SU-DHL-6 (cell line): ENCODE measurements around the gene GMPPA.

Experiments
- H2AFZ ChIP-seq: fragments of 200-600 bp; sonication (generic); 2 replicates; pipeline ENCODE4 v1.6.1; 2014; ENCODE audit warnings: low read depth, mild to moderate bottlenecking, moderate library complexity, mixed read lengths, antibody characterized with exemption, low read length; ENCODE audit not compliant: severe bottlenecking
- H3F3A ChIP-seq: fragments of 200-600 bp; shearing (Covaris generic); 2 replicates; pipeline ENCODE4 v1.6.0; 2016; ENCODE audit warnings: antibody characterized with exemption, mild to moderate bottlenecking; ENCODE audit not compliant: insufficient read depth
- H3K27ac ChIP-seq: fragments of 200-600 bp; sonication (generic); 2 replicates; pipeline ENCODE4 v1.5.1; 2016; ENCODE audit warnings: low read depth, mild to moderate bottlenecking, low read length, moderate library complexity, mixed read lengths
- H3K27me3 ChIP-seq: fragments of 200-600 bp; sonication (generic), shearing (Covaris generic); 2 replicates; pipeline ENCODE4 v1.6.0; 2014; ENCODE audit warnings: mild to moderate bottlenecking, low read length
- H3K36me3 ChIP-seq: fragments of 200-600 bp; sonication (generic); 2 replicates; pipeline ENCODE4 v1.6.1; 2014; ENCODE audit warnings: mild to moderate bottlenecking, low read length, mixed read lengths
- H3K4me2 ChIP-seq: fragments of 300-600, 200-600 bp; shearing (Covaris generic), sonication (generic); 2 replicates; pipeline ENCODE4 v1.6.0; 2014; ENCODE audit warnings: low read length, low read depth, mild to moderate bottlenecking; ENCODE audit not compliant: poor library complexity, severe bottlenecking
- H3K4me3 ChIP-seq: fragments of 200-600 bp; sonication (generic); 2 replicates; pipeline ENCODE4 v1.5.1; 2014; ENCODE audit warnings: antibody characterized with exemption, low read length, mild to moderate bottlenecking, mixed read lengths; ENCODE audit not compliant: insufficient read depth, poor library complexity, severe bottlenecking
- H3K79me2 ChIP-seq: fragments of 200-600 bp; sonication (generic); 2 replicates; pipeline ENCODE4 v1.6.1; 2014; ENCODE audit warnings: mild to moderate bottlenecking, low read length, moderate library complexity; ENCODE audit not compliant: insufficient read depth
- H3K9ac ChIP-seq: fragments of 200-600 bp; sonication (generic); 2 replicates; pipeline ENCODE4 v1.7.0; 2014; ENCODE audit warnings: mild to moderate bottlenecking, low read length
- H3K9me2 ChIP-seq: fragments of 200-600 bp; sonication (generic); replicated peaks from 2 replicates; pipeline ENCODE4 v1.6.1; 2014; ENCODE audit warnings: low read length; ENCODE audit not compliant: insufficient read depth
- H3K9me3 ChIP-seq: fragments of 200-600 bp; sonication (generic); 2 replicates; pipeline ENCODE4 v1.6.1; 2014; ENCODE audit warnings: low read length, mixed read lengths; ENCODE audit not compliant: insufficient read depth
- H4K20me1 ChIP-seq: fragments of 200-600 bp; sonication (generic); 2 replicates; pipeline ENCODE4 v1.6.1; 2014; ENCODE audit warnings: low read depth, mild to moderate bottlenecking, antibody characterized with exemption, low read length, moderate library complexity, mixed read lengths
- CTCF ChIP-seq: fragments of 200-600 bp; sonication (generic); IDR thresholded peaks from one replicate; pipeline ENCODE4 v1.5.1; 2017; ENCODE audit warnings: antibody characterized with exemption, mild to moderate bottlenecking, low read length, moderate library complexity; ENCODE audit not compliant: insufficient read depth, poor library complexity, severe bottlenecking
- EZH2phosphoT487 ChIP-seq: fragments of 200-600 bp; sonication (generic), shearing (Covaris generic); conservative IDR thresholded peaks from 2 replicates; pipeline ENCODE4 v1.6.1; 2018; ENCODE audit warnings: mild to moderate bottlenecking, antibody characterized with exemption, low read length, moderate library complexity, mixed read lengths

Gene GMPPA

GRCh38 chr2:219452361-219453317, 46.1 kb upstream of the GMPPA start:
- Histone ChIP-seq H3K9ac (no peak overlapping the region), H3K27ac (no peak overlapping the region), H4K20me1 (no peaks in the 10 kb centered on the region), H3K36me3 (no peaks in the 10 kb centered on the region), H3K9me3 (no peaks in the 10 kb centered on the region), H3K4me3 (no peak overlapping the region), H3K79me2 (no peaks in the 10 kb centered on the region), H3F3A (no peaks in the 10 kb centered on the region), H3K27me3 (no peaks in the 10 kb centered on the region), H3K9me2 (no peaks in the 10 kb centered on the region), H2AFZ (no peak overlapping the region), H3K4me2 (no peak overlapping the region)
- TF ChIP-seq EZH2phosphoT487 (no peak), CTCF (no peak)

DNA sequence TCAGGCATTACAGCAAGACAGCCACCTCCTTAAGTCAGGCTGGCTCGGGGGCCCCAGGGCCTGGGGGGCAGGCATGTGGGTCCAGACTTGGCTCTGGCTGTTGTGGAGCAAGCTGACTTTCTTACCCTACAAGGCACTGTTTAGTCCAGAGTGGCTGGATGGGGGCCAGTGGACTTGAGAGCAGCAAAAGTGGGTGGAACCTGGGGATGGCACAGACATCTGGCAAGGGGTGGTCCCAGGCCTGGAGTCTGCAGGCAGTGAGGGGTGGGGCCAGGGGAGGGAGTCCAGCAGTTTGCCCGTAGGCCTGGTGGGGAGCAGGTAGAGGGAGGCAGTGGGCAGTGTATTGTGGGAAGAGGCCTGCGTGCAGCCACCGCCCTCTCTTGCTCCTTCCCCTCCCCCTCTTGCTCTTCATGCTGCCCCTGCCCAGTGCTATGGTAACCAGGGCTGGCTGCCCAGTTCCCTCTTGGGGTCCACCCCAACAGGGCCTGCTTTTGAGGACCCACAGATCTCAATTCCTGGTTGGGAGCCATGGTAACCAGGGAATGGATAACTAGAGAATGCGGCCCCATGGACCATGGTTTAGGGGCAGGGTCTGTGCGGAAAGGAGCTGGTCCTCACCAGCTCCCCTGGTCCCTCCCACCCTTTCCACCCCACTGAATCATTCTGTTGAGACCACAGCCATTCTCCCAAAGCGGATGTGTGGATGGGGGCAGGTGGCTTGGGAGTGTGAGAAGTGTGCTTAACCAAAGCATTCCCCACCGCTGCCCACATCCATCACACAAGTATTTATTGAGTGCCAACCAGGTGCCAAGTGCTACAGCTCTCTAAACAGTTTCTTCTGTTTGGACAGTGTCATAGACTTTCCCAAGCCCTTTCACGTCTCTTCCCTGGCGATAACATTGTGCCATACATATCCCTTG, 44.8 kb upstream of the GMPPA start:
- H3K27ac ChIP-seq: no peak overlapping the region
- H2AFZ ChIP-seq: no peak overlapping the region

GRCh38 chr2:219455581-219455980, 43.1 kb upstream of the GMPPA start:
- no peaks in the 10 kb centered on the region for H3K27me3 ChIP-seq
- no peak overlapping the region for H2AFZ ChIP-seq
- H3K9ac ChIP-seq: no peak overlapping the region
- H3K9me2 ChIP-seq: no peaks in the 10 kb centered on the region
- no peaks in the 10 kb centered on the region for H3K79me2 ChIP-seq
- no peak overlapping the region for H3K27ac ChIP-seq
- H4K20me1 ChIP-seq: no peaks in the 10 kb centered on the region
- no peaks in the 10 kb centered on the region for H3F3A ChIP-seq
- no peaks in the 10 kb centered on the region for H3K36me3 ChIP-seq
- no peak overlapping the region for H3K4me3 ChIP-seq
- no peak for TF ChIP-seq CTCF
- no peak for TF ChIP-seq EZH2phosphoT487
- no peaks in the 10 kb centered on the region for H3K9me3 ChIP-seq
- no peak overlapping the region for H3K4me2 ChIP-seq

More for the DNA sequence above, 44.8 kb upstream of the GMPPA start:
- TF ChIP-seq EZH2phosphoT487: no peak
- no peak for TF ChIP-seq CTCF
- H3F3A ChIP-seq: no peaks in the 10 kb centered on the region
- no peaks in the 10 kb centered on the region for H3K9me2 ChIP-seq
- no peaks in the 10 kb centered on the region for H4K20me1 ChIP-seq
- H3K36me3 ChIP-seq: no peaks in the 10 kb centered on the region
- no peak overlapping the region for H3K4me2 ChIP-seq
- no peak overlapping the region for H3K9ac ChIP-seq
- no peak overlapping the region for H3K4me3 ChIP-seq
- H3K27me3 ChIP-seq: no peaks in the 10 kb centered on the region
- no peaks in the 10 kb centered on the region for H3K9me3 ChIP-seq
- H3K79me2 ChIP-seq: no peaks in the 10 kb centered on the region
